NOMO-1 treated with dmso at 0.1 percent for 144 hours (cell line): ENCODE results near the gene MBD3.

Experiments
- DNase-seq: peaks from one replicate; lab custom pipeline; 2025; ENCODE audit not compliant: unreplicated experiment; lab: John Stamatoyannopoulos, UW

The MBD3 gene

GRCh38 chr19:1599460-1599846, 6.8 kb upstream of the MBD3 start:
- no peak for DNase-seq

GRCh38 chr19:1598777-1599459, 6.3 kb upstream of the MBD3 start:
- no peak for DNase-seq

- no peak for DNase-seq
Measured at GRCh38 chr19:1593501-1593772, 772 bp upstream of the MBD3 start.

GRCh38 chr19:1592024-1592754, 476 bp downstream of the MBD3 start:
- DNase-seq = peak; percentile 64

- DNase-seq = no peak
Measured at GRCh38 chr19:1591421-1592023, 1.1 kb downstream of the MBD3 start.

GRCh38 chr19:1590641-1591397, 1.8 kb downstream of the MBD3 start:
- DNase-seq = peak; percentile 19

- DNase-seq = no peak
Measured at GRCh38 chr19:1587872-1588271, 4.8 kb downstream of the MBD3 start.

- DNase-seq = no peak
Measured at GRCh38 chr19:1585243-1585580, 7.5 kb downstream of the MBD3 start.

- DNase-seq = no peak
Measured at GRCh38 chr19:1584500-1585242, 8.0 kb downstream of the MBD3 start.

- DNase-seq = no peak
Measured at GRCh38 chr19:1582201-1582600, 10.5 kb downstream of the MBD3 start.

- no peak for DNase-seq
Measured at GRCh38 chr19:1580957-1581356, 11.7 kb downstream of the MBD3 start.

- DNase-seq = no peak
Measured at GRCh38 chr19:1580382-1580781, 12.3 kb downstream of the MBD3 start.

- no peak for DNase-seq
Measured at GRCh38 chr19:1579222-1579621, 13.4 kb downstream of the MBD3 start.

- DNase-seq = no peak
Measured at GRCh38 chr19:1577929-1578618, 14.6 kb downstream of the MBD3 start.

- DNase-seq = no peak
Measured at GRCh38 chr19:1577090-1577928, 15.4 kb downstream of the MBD3 start.

GRCh38 chr19:1576242-1577089, 16.2 kb downstream of the MBD3 start:
- DNase-seq = no peak

GRCh38 chr19:1575323-1576241, 17.1 kb downstream of the MBD3 start:
- no peak for DNase-seq
